GM18502 (cell line): ENCODE results near the gene MFAP5.
A peak's percentile ranks its signal among the peaks of the same experiment; 100 is the strongest.
"Not testable (repeated sequence)": the region's sequence is repeated elsewhere in the genome, so short reads cannot be mapped to it uniquely, and the experiment has no call there.

Experiments
- ATAC-seq: cut with Tn5 transposase; IDR thresholded peaks from one replicate; pipeline ENCODE4 v1.9.1; 2021; ENCODE audit warnings: mild to moderate bottlenecking; ENCODE audit not compliant: unreplicated experiment, poor library complexity

The MFAP5 gene

DNA sequence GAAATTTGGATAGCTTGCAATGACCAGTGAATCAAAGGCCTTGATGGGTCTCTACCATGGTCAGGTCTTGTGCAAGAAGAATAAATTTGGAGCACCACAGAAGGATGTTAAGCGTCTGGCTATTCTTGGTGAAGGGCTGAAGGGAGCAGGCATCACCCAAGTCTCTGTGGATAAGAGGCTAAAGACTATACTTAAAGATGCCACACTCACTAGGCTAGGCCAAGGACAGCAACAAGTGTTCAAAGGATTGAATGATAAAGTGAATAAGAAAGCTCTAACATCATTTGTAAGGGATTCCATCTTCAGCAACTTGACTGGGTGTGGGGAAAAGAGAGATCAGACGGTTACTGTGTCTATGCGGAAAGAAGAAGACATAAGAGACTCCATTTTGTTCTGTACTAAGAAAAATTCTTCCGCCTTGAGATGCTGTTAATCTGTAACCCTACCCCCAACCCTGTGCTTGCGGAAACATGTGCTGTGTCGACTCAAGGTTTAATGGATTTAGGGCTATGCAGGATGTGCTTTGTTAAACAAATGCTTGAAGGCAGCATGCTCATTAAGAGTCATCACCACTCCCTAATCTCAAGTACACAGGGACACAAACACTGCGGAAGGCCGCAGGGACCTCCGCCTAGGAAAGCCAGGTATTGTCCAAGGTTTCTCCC is 27.2 kb downstream of the MFAP5 start:
- not testable (repeated sequence) for ATAC-seq

GRCh38 chr12:8630131-8630530 is 32.5 kb downstream of the MFAP5 start:
- no peak for ATAC-seq

DNA sequence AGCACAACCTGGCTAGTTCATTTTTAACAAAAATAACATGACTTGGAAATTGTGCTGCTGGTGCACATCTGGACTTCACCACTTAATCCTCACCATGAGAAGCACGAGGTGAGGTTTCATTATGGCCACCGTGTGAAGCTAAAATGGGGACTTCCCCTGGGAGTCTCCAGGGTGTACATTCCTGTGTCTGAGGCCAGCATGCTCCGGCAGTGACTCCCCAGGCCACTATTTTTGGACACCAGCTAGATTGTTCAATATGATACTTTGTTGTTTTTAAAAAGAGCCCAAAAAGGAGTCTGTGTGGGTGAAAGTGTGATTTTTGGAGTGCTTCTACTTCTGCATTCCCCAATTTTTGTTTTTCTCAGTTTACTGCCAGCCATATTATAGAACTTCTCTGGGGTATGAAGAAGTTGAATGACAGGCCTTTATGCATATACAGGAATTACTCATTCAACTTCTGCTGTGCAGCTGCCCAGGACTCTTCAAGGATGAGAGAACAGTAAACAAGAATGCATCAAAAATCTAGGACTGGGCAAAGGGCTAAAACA is 33.1 kb downstream of the MFAP5 start:
- ATAC-seq, result peak; percentile 94

DNA sequence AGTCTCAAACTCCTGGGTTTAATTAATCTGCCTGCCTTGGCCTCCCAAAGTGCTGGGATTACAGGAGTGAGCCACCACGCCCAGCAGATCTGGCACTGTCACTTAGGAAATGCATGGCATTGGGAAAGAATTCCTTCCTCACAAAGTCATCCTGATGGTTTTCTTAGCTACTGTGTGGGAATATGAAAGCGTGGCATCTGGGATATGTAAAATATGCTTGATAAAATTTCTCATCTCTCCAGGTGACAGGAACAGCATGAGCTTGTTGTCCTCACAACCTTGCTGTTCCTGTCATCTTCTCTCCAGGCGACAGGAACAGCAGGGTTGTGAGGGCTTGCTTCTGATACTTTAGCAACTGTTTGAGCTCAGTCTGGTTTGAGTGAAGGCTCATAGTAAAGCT is 33.9 kb downstream of the MFAP5 start:
- no peak for ATAC-seq

GRCh38 chr12:8624750-8625149 is 37.9 kb downstream of the MFAP5 start:
- ATAC-seq, result not testable (repeated sequence)

GRCh38 chr12:8622646-8623045 is 40.0 kb downstream of the MFAP5 start:
- ATAC-seq, result no peak

- ATAC-seq, result no peak
Measured at GRCh38 chr12:8615206-8615605, 47.4 kb downstream of the MFAP5 start.

DNA sequence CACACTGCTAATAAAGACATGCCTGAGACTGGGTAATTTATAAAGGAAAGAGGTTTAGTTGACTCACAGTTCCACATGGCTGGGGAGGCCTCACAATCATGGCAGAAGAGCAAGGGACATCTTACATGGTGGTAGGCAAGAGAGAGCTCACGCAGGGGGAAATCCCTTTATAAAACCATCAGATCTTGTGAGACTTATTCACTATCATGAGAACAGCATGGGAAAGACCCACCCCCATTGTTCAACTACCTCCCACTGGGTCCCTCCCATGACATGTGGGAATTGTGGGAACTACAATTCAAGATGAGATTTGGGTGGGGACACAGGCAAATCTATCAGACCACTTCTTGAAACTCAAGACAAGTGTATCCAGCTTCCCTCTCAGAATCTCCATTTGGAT is 48.7 kb downstream of the MFAP5 start:
- ATAC-seq, result not testable (repeated sequence)

DNA sequence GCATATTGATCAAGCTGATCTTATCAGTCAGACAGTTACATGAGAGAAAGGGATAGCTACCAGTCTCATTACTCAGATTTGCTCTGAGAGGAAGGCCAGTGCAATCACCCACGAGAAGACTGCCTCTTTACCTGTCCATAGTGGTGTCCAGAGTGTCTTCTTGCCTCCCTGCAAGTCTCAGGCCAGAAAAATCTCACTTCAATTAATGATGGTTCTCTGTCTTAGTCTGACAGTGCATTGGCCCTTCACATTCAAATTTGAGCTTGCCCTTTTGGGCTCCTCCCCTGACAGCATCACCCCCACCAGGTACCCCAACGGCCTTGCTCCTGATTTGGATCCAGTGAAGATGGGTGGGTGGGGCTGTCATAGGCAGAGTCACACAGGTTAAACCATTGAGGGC is 50.0 kb downstream of the MFAP5 start, which contains the start of gene AICDA:
TSS of gene AICDA (minus strand) at position 231 of the 400 bp plus-strand sequence. CDS start at position 139, 92 bp downstream.
- ATAC-seq, result no peak

GRCh38 chr12:8609061-8609570 is 53.5 kb downstream of the MFAP5 start:
- ATAC-seq, result no peak

DNA sequence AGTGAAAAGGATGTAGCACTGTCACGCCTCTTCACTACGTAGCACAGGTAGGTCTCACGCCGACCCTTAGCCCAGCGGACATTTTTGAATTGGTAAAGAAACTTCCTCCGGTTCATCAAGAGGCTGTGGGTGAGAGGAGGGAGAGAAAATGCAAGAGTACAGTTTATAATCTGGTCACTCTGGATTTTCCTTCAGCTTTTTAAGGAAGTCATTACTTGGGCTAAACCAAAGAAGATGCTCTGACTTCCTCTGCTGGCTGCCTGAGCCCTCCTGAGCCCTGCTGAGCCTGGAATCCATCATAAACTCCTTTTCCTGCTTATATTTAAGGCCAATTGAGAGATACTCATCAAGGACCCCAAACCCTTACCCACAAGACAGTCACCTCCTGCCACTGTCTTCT is 55.7 kb downstream of the MFAP5 start:
- no peak for ATAC-seq

- ATAC-seq, result no peak
Measured at GRCh38 chr12:8605057-8605456, 57.6 kb downstream of the MFAP5 start.

DNA sequence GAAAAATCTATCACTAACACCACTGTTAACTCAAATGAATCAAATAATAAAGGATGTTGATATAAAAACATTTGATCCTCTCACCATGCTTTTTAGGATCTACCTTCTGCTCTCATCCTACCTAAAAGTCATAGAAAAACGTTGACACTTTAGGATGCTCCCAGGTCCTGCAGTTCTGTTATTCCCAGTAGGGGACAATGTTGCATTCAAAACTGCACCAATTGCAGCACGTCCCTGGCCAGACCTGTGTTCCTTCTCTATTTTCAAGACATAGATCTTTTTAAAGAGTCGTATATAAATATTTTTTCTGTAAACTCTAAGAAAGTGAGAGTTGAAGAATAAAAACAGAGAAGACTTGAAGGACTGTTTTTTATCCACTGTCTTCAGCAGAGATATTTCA is 58.8 kb downstream of the MFAP5 start:
- no peak for ATAC-seq

DNA sequence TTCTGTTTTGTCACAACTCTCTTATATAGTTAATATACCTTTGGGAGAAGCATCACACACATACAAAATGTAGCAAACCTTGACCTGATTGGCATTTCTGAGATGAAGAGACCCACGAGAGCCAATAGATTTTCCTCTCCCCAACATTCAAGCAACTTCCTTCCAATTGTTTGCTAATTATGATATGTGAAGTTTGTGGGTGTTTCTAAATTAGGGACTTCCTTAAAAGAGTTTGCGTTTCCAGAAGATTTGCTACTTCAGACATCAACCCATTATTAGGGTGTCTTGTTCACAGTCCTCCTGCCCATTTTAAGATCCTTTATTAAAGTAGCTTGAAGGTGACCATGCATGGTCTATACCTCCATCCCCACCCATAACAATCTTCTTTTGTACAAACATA is 59.3 kb downstream of the MFAP5 start:
- ATAC-seq, result no peak

DNA sequence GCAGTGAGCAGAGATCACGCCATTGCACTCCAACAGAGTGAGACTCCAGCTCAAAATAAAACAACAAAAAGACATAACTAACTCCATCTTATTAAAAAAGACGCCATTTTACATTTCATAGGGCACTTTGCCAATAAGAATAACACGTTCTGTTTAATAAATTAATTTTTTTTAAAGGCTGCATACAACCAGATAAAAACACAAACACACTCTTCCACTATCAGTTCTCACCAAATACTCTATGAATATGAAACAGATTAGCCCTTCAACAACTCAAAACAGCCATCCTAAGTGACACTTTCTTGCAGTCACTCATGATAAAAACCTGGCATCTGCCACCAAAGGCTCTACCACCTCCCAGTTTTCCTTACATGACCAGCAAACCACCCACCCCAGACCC is 66.1 kb downstream of the MFAP5 start:
- no peak for ATAC-seq
